GM18505 (cell line): ENCODE results near the gene GDF7.

ENCODE experiments used
- ATAC-seq: cut with Tn5 transposase; IDR thresholded peaks from one replicate; pipeline ENCODE4 v1.9.1; 2021; ENCODE audit not compliant: unreplicated experiment
- POLR2A ChIP-seq: IDR thresholded peaks from 4 replicates; pipeline ENCODE4 v1.6.1; 2011; ENCODE audit warnings: borderline replicate concordance; ENCODE audit not compliant: insufficient read depth, insufficient read length; ENCODE audit errors: extremely low read depth

Gene GDF7

DNA sequence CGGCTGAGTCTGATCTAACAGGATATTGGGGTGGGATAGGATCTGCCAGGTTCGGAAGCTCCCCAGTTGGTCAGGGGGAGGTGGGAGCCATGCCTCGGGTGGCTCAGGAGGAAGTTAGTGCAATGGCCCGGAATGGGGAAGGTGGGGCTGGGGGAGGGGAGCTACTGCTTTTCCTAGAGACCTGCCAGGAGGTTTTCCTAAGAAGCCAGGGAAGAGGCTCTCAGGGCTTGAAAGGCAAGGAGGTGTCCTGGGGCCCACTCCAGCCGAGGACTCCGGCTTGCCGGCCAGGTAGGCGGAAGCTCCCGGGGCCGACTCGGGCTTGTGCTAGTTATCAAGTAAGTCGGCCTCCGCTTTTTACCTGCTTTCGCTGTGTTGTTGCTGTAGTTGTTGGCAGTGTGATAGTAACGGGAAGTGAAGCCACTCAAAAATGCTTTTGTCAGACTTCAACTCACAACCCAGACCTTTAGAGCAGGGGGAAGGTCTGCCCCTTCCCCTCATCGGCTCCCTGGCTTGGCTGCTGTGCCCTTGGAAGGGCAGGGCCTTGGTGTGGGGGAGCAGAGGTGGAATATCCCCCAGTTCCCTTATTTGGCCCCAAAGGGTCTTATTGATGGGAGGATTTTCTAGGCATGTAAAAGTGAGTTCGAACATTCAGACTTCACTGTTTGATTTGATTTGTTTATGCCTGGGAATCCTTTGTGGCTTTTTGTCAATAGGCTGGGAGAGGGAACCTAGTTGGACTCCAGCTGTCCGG, 5.4 kb downstream of the GDF7 start:
- TF ChIP-seq POLR2A: no peak
- ATAC-seq: no peak

DNA sequence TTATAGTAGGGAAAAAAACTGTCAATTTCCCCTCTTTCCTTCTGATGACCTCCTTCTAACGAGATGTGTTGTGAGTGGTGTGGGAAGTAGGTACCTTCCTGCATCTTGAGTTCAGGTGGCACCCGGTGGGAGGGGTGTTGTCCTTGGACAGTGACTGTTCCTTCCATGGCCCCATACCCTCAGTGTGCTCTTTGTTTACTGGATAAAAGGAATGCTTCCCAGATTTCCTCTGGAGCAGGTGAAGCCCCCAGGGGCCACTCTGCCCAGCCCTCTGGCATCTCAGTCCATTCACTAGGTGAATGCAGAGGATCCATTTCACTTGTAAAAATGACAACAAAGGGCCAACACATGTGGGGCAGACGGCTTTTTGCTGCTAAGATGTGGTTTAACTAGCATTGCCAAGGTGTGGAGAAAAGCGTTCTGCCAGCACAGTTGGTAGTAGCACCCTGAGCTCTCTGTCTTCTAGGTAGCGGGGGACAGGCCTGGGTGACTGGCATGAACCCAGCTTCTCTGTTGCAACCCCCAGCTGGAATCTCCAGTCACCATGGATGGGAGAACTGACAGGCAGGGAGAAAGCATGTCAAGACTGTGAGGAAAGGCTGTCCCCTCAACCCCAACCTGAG, 6.9 kb downstream of the GDF7 start:
- no peak for TF ChIP-seq POLR2A

DNA sequence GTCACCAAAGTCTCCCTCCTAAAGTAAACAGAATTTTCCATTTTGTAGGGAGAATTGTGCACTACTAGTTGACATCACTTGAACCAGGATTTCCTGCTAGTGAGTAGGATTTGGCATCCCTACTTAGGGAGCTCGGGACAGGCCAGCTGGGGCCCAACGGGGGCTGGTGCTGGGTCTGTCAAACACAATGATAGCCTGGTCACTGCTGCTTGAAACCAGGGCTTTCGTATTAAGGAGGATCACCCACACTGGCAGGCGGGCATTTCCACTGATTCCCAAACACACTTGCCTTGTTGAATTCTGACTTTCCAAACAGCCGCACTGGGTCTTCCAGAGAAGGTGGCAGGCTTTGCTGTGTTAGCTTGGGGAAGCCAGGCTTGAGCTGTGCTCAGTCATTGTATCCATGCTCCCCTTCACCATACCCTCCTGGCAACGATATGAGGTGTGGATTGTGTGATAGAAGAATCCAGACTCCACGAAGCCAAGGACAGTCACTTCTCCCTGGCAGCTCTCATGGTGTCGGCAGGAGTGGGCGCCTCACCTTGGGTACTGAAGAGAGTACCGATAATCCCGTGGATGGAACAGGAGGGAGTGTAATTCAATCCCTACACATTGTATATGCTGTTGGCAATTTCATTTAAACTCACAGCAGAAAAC, 7.5 kb downstream of the GDF7 start:
- TF ChIP-seq POLR2A: no peak

More for the DNA sequence above, 6.9 kb downstream of the GDF7 start:
- no peak for ATAC-seq

DNA sequence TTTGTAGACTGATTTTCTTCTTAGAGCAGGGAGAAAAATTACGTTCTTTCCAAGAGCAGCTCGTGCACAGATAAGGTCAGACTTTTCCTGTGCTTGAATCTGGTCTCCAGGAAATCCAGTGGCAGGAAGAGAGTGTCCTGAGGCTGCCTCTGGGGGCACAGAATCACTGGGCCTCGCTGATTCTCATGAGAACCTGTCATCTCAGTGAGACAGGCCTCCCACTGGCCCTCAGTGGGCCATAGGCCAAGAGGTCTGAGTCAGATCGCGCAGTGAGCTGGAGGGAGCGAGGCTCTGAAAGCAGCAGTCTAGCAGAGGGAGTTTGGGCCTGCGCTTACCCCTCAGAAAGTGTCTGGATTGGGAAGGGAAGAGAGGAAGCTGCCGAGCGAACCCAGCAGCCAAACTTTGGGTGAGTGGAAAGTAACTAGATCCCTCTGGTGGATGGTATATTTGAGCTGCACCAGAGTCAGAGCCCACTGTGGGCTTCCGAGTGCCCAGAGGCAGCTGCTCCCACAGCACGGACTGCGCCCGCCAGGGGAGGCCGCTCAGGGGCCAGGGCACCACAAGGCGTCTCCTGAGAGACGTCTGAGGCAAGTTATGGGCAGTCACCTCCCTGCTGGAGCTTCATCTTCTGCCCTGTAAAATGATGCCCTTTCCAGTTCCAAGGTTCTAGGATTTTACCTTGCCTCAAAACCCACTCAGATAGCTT, 8.2 kb downstream of the GDF7 start:
- no peak for ATAC-seq

More for the DNA sequence above, 7.5 kb downstream of the GDF7 start:
- no peak for ATAC-seq

DNA sequence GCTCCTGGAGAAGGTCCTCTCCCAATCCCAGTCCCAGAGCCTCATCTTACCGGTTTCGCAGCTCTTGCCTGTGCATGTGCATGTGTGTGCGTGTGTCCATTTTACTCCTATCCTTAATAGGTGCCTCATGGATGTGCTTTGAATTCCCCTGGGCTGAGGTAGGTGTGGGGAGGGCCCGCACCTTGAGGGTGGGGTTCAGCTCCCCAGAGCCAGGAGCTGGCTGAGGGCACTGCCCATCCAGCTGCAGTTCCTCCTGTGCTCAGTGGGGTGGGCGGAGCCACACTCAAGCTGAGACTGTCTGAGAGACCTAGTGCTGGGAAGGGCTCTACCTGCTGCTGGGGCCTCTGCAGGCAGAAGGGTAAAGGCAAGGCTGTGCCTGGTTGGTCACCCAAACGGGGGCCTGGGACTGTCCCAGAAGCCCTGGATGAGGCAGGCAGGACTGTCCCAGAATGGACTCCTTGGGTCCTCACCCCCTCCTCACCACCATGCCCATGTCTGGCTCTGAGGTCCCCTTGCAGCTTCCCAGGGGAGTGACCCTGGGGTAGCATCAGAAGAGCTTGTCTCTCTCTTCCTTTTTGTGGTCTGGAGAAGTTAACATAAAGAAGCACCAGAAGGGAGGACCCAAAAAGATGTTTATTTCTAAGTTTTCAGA, 8.9 kb downstream of the GDF7 start:
- no peak for TF ChIP-seq POLR2A

More for the DNA sequence above, 8.2 kb downstream of the GDF7 start:
- TF ChIP-seq POLR2A: no peak

DNA sequence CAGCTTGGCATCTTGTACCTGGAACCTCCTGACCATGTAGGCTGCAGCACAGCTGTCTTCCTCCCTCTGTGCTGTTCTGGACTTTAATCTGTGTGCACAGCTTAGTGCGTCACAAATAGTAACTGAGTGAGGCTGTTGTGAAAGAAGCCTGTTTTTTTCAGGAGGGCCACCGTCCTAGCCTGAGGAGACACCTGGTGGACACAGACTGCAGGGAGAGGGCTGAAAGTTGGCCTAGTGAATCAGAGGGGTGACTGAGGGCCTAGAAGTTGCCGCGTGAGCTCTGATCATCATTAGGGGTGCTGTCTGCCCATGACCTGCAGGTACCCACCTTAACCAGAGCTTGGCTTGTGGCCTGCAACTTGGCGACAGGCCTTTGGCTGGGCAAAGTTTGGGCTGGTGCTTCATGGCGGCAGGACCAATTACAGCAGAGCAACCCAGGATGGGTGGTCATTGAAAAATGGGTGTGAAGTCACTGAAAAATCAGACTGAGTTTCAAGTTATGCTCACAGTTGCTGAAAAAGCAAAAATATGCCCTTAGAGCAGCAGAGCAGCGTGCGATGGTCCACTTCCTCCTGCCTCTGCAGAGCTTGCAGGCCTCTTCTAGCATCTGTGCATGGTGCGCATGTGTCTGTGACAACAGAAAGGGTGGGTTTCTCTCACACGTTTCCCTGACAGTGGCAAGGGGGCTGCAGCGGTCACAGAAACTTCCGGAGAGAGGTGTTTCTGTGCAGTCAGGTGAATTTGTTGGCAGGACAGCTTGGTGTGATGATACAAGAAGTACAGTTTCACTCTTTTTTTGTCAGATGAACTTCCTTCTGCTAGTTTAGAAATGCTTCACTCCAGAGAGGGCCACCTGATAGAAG, 9.6 kb downstream of the GDF7 start:
- peak; percentile 72 for ATAC-seq
- no peak for TF ChIP-seq POLR2A

More for the DNA sequence above, 8.9 kb downstream of the GDF7 start:
- peak; percentile 57 for ATAC-seq

DNA sequence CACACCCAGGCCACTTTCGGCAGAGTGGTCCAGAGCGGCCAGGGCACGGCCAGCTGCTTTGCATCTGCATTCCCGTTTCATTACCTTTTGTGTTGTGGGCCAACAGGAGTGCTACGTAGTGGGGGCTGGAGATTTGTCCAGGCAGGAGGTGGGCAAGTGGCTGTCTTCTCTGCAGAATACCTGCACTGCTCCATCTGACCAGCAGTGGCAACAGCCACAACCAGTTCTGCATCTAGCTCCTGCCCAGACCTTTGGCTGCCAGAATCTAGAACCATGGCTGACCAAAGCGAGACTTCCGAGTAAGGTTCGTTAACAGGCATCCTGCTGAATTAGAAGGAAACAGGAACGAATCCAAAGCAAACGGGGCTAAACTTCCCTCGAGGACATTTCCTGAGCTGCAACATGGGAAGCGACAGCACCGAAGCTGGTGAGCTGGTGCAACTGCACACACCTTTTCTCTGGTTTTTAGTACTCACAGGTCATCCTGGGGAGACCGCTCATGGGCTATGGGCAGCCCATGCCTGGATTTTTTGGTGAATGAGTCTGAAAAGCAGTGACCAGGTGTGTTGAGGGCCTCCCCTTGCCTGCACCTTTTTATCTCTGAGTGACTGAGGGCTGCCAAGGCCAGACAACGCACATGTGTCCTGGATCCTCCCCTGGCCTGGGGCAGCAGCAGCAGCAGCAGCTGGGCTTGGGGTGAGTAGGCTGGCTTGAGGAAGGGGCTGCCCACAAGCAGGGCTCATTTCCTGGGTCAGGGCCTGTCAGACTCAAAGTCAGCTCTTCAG, 10.5 kb downstream of the GDF7 start:
- ATAC-seq: peak; percentile 28
- no peak for TF ChIP-seq POLR2A

DNA sequence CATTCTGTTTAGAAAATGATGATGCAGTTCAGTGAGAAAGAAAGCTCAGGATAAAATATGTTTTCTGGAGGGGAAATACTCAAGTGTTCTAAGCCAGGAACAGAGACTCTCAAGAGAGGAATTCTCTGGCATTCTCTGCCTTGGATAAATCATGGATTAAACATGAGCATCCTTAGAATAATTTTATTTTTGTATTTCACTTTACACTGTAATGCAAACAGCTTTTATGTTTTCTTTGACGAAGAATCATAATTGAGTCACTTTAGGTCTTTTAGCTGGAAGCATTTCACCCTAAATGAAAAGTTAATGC, 11.1 kb downstream of the GDF7 start:
- no peak for TF ChIP-seq POLR2A

DNA sequence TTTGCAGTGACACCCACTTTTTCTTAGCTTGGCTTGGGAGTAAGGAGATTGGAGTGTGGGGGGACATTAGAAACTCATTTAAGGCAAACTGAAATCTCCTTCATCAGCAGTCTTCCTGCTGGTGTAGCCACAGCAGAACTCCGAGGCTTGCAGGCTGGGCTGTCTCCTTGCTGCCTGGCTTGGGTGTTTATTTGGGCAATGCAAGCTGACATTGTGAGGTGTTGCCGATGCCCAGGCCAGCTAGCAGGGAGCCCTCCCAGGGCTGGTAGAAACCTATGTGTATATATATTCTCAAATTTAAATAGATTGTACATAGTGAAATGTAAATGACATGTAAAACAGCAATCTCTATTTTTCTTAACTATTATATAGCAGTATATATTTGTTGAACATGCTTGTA, 11.8 kb downstream of the GDF7 start:
- TF ChIP-seq POLR2A: no peak

More for the DNA sequence above, 11.1 kb downstream of the GDF7 start:
- no peak for ATAC-seq

DNA sequence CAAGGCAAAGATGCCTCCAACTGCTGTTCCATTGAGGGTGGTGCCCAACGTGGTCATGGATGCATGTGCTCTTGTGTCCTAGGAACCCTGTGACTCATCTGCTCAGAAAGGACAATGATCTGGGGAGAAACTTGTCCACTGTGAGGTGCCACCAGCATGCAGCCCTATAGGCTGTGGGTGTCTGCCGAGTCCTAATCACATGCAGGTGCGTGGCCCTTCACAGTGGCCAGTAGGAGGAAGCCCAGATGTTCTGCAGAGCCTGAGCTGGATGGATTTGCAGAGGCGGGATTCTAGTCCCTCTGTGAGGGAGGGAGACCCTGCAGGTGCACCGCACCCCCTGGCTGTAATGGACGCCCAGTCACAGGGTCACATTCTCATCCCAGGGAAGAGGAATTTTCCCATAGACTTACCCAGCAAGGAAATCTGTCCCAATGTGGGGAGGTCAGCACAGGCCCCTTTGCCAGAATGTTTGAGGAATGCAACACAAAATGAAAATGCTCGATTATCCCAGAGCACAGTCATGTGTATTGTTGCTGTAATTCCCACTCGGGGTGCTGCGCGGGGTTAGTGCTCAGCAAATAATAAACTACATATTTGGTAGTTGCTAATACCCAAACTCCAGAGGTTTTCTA, 13.9 kb downstream of the GDF7 start:
- TF ChIP-seq POLR2A: no peak
- ATAC-seq: no peak

More for the DNA sequence above, 11.8 kb downstream of the GDF7 start:
- no peak for ATAC-seq
